GM18520 (cell line): ENCODE measurements around the gene CRY2.
"Not testable (repeated sequence)": the region's sequence is repeated elsewhere in the genome, so short reads cannot be mapped to it uniquely, and the experiment has no call there.

ENCODE experiments used
- ATAC-seq: cut with Tn5 transposase; IDR thresholded peaks from one replicate; pipeline ENCODE4 v1.9.1; 2021; ENCODE audit not compliant: unreplicated experiment

CRY2 gene

GRCh38 chr11:45897556-45897955 is 50.3 kb downstream of the CRY2 start:
- ATAC-seq: no peak

- no peak for ATAC-seq
Observed at GRCh38 chr11:45899086-45899447, 51.8 kb downstream of the CRY2 start.

- no peak for ATAC-seq
Observed at GRCh38 chr11:45899448-45900174, 52.3 kb downstream of the CRY2 start.

- not testable (repeated sequence) for ATAC-seq
Observed at GRCh38 chr11:45900175-45900800, 53.0 kb downstream of the CRY2 start.

- no peak for ATAC-seq
Observed at GRCh38 chr11:45900916-45901617, 53.8 kb downstream of the CRY2 start.

- no peak for ATAC-seq
Observed at GRCh38 chr11:45901626-45902025, 54.4 kb downstream of the CRY2 start.

GRCh38 chr11:45902452-45903380 is 55.4 kb downstream of the CRY2 start:
- ATAC-seq: no peak

GRCh38 chr11:45904309-45904915 is 57.1 kb downstream of the CRY2 start:
- ATAC-seq: no peak

GRCh38 chr11:45905095-45905494 is 57.8 kb downstream of the CRY2 start:
- ATAC-seq: no peak

- not testable (repeated sequence) for ATAC-seq
Observed at GRCh38 chr11:45905576-45905975, 58.3 kb downstream of the CRY2 start.

GRCh38 chr11:45906096-45906682 is 58.9 kb downstream of the CRY2 start:
- ATAC-seq: no peak

- no peak for ATAC-seq
Observed at GRCh38 chr11:45906965-45907611, 59.8 kb downstream of the CRY2 start, which contains the start of gene FREY1. FREY1 (minus strand) TSS chr11:45907271; CDS start chr11:45907245, 26 bp downstream.

- ATAC-seq: no peak
Observed at GRCh38 chr11:45907911-45908370, 60.7 kb downstream of the CRY2 start.

GRCh38 chr11:45909594-45910475 is 62.6 kb downstream of the CRY2 start:
- ATAC-seq: no peak

- ATAC-seq: no peak
Observed at GRCh38 chr11:45910623-45911022, 63.3 kb downstream of the CRY2 start.

GRCh38 chr11:45913514-45913913 is 66.2 kb downstream of the CRY2 start:
- no peak for ATAC-seq

GRCh38 chr11:45913942-45914635 is 66.8 kb downstream of the CRY2 start:
- ATAC-seq: no peak

GRCh38 chr11:45915446-45915845 is 68.2 kb downstream of the CRY2 start:
- ATAC-seq: no peak
